Sigmoid colon (tissue), 4 donors: ENCODE data around the gene GNAT1.

Experiments
- POLR2AphosphoS5 ChIP-seq, 4 donors: sonication (generic); formaldehyde crosslinking; IDR thresholded peaks; one replicate each; pipeline ENCODE4 v1.6.1; 2017; ENCODE audit warnings: antibody characterized with exemption in 4 of 4
- TF ChIP-seq, protein P1 (sequence below), 4 experiments: fragments of 450-650 bp in 3 of 4; fragments of 200-600 bp in 1 of 4; IDR thresholded peaks; one replicate each; pipeline ENCODE4 v1.5.1; 2016 to 2019; ENCODE audit warnings: antibody characterized with exemption in 4 of 4, mild to moderate bottlenecking in 3 of 4, moderate library complexity in 2 of 4

DNA sequence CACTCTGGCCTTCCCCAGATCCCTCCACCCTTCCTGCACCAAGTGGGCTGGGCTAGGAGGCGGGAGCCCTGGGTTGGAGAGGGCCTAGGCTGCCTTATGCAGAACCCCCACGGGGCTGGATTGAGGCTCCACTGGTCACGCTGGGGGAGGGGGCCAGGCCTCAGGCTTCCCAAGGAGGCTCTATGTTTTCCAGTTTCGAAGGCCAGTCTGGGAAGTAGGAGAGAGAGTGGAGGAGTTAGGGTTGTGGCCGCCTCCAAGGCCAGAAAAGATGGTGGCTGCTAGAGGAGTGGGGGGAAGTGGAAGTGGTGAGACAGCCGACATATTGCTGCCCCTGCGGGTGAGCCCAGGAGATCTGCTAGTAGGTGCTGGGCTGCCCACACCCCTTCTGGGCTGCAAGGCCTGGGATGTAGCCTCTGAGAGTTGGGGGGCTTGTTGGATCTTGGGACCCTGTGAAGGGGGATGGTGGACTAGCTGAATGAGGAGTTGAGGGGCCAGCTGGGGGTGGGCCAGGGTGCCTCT is 45.8 kb downstream of the GNAT1 start:
- TF ChIP-seq, protein P1, sequence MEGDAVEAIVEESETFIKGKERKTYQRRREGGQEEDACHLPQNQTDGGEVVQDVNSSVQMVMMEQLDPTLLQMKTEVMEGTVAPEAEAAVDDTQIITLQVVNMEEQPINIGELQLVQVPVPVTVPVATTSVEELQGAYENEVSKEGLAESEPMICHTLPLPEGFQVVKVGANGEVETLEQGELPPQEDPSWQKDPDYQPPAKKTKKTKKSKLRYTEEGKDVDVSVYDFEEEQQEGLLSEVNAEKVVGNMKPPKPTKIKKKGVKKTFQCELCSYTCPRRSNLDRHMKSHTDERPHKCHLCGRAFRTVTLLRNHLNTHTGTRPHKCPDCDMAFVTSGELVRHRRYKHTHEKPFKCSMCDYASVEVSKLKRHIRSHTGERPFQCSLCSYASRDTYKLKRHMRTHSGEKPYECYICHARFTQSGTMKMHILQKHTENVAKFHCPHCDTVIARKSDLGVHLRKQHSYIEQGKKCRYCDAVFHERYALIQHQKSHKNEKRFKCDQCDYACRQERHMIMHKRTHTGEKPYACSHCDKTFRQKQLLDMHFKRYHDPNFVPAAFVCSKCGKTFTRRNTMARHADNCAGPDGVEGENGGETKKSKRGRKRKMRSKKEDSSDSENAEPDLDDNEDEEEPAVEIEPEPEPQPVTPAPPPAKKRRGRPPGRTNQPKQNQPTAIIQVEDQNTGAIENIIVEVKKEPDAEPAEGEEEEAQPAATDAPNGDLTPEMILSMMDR (IDR thresholded peaks at IDR 0.05) = no peak
- TF ChIP-seq POLR2AphosphoS5 (IDR thresholded peaks at IDR 0.05) = peak in 1 of 4 donors; percentile 4
